Aorta (tissue), 5 donors: ENCODE data around the gene PLD4. TPM values are rescaled to one million over a fixed set of nuclear protein-coding genes. Genes with fewer than 3 reads are reported as not detected.
A peak's percentile ranks its signal among the peaks of the same experiment; 100 is the strongest.
"Not testable (repeated sequence)": the region's sequence is repeated elsewhere in the genome, so short reads cannot be mapped to it uniquely, and the experiment has no call there.

Source experiments
- ATAC-seq: fragments of 200-7000 bp; cut with Tn5 transposase; one replicate; pipeline ENCODE4 v1.9.1; 2022; ENCODE audit warnings: moderate library complexity; ENCODE audit not compliant: low FRiP score
- DNase-seq, 2 donors: peaks; one replicate each; pipeline ENCODE4 v3.0.0-alpha.2; 2020
- H3K27ac ChIP-seq, 2 donors: one replicate each; pipeline ENCODE4 v1.5.1; 2013; ENCODE audit warnings: low read length in 2 of 2, mild to moderate bottlenecking in 2 of 2, moderate library complexity in 2 of 2, control low read depth in 1 of 2, inconsistent platforms in 1 of 2, low read depth in 1 of 2
- H3K27me3 ChIP-seq, 2 donors: one replicate each; pipeline ENCODE4 v1.6.1; 2013; ENCODE audit warnings: control low read depth in 1 of 2, low read length in 1 of 2, mild to moderate bottlenecking in 1 of 2, moderate library complexity in 1 of 2; ENCODE audit not compliant: insufficient read depth in 2 of 2, control insufficient read depth in 1 of 2
- H3K36me3 ChIP-seq, 2 donors: one replicate each; pipeline ENCODE4 v1.6.1; 2013; ENCODE audit warnings: control low read depth in 1 of 2, low read length in 1 of 2, mild to moderate bottlenecking in 1 of 2; ENCODE audit not compliant: insufficient read depth in 2 of 2, control insufficient read depth in 1 of 2
- H3K4me1 ChIP-seq, 2 donors: one replicate each; pipeline ENCODE4 v1.6.1; 2013; ENCODE audit warnings: low read length in 2 of 2, control low read depth in 1 of 2, mild to moderate bottlenecking in 1 of 2, moderate library complexity in 1 of 2; ENCODE audit not compliant: insufficient read depth in 2 of 2, control insufficient read depth in 1 of 2
- H3K4me3 ChIP-seq, 2 donors: one replicate each; pipeline ENCODE4 v1.5.1; 2013; ENCODE audit warnings: low read length in 2 of 2, control low read depth in 1 of 2, mild to moderate bottlenecking in 1 of 2
- H3K9me3 ChIP-seq: one replicate; pipeline ENCODE4 v1.6.1; 2013; ENCODE audit warnings: mild to moderate bottlenecking, low read length; ENCODE audit not compliant: control insufficient read depth
- WGBS, 2 donors: extraction: QIAGEN DNeasy Blood & Tissue Kit; methylation state at CpG; one replicate each; pipeline ENCODE4 v1.1.7; 2013; 5-methylcytosine and 5-hydroxymethylcytosine counted together
- intact Hi-C, 2 donors: fragments of 100-400 bp; cut with DNase I; formaldehyde crosslinking; loops; one replicate each; pipeline versions ENCODE4 v1.14.2 to v1.15.0; 2022
- polyA plus RNA-seq, 2 donors: library from polyadenylated mRNA; stranded (reverse); fragments of 200-250 nt; gene quantifications; one replicate each; pipeline ENCODE4 v1.2.3, GENCODE V29; 2013
- total RNA-seq, 2 donors: library from RNA; stranded (reverse); fragmentation: NEBNext Ultra II Directional; extraction: Animal tissue kit (Norgen Biotek cat#: 25700); gene quantifications; one replicate each; pipeline ENCODE4 v1.2.1, GENCODE V29; 2021
- donor health status: healthy with polysubstance abuse.
- donor health status: Bipolar disorder and iron deficiency.
- donor health status: DM: no; HTN: no; CAD: no.
- donor health status: DM: no; HTN: no; CAD: no.
- donor health status: DM: yes; HTN: yes; CAD: no.

The PLD4 gene
- total and polyA plus RNA-seq, 4 donors, result 0.38 to 1.7 (median 0.62) TPM; not detected in 1

GRCh38 chr14:104890292-104890691 is 34.4 kb upstream of the PLD4 start:
- intact Hi-C loops, H3K4me3 ChIP-seq, ATAC-seq, H3K36me3 ChIP-seq, H3K27ac ChIP-seq, H3K9me3 ChIP-seq, H3K4me1 ChIP-seq, DNase-seq, H3K27me3 ChIP-seq: not testable (repeated sequence)

GRCh38 chr14:104891121-104891551 is 33.5 kb upstream of the PLD4 start:
- ATAC-seq (no peak), DNase-seq (no peak)
- Histone ChIP-seq H3K36me3 (peaks cover 0 to 2% of the 10 kb centered on the region in 2 donors), H3K27me3 (no peaks in the 10 kb centered on the region), H3K4me1 (no peaks in the 10 kb centered on the region), H3K9me3 (no peaks in the 10 kb centered on the region), H3K27ac (no peak overlapping the region), H3K4me3 (no peak overlapping the region)
- intact Hi-C loops, result no loop called here
- 94 to 97% methylated on average over 4 of the region's 4 CpGs for WGBS, 2 donors

GRCh38 chr14:104891664-104892530 is 32.8 kb upstream of the PLD4 start:
- intact Hi-C loops, result no loop called here
- Histone ChIP-seq H3K36me3 (peaks cover 0 to 1% of the 10 kb centered on the region in 2 donors), H3K27ac (no peak overlapping the region), H3K9me3 (no peaks in the 10 kb centered on the region), H3K4me3 (no peak overlapping the region), H3K27me3 (no peaks in the 10 kb centered on the region), H3K4me1 (no peaks in the 10 kb centered on the region)
- 74 to 77% methylated on average over 13 of the region's 13 CpGs for WGBS, 2 donors
- peak; percentile 41 to 68 for DNase-seq
- ATAC-seq, result no peak

- no peaks in the 10 kb centered on the region for H3K9me3 ChIP-seq
- no peaks in the 10 kb centered on the region for H3K4me1 ChIP-seq
- ATAC-seq, result no peak
- peak; percentile 42 to 74 for DNase-seq
- 80 to 81% methylated on average over 31 of the region's 31 CpGs for WGBS, 2 donors
- no peak overlapping the region for H3K4me3 ChIP-seq
- H3K36me3 ChIP-seq, result no peaks in the 10 kb centered on the region
- H3K27me3 ChIP-seq, result no peaks in the 10 kb centered on the region
- H3K27ac ChIP-seq, result no peak overlapping the region
- intact Hi-C loops, result no loop called here
These were observed 31.9 kb upstream of the PLD4 start for GRCh38 chr14:104892531-104893434.

GRCh38 chr14:104893435-104894207 is 31.1 kb upstream of the PLD4 start:
- Histone ChIP-seq H3K27me3 (no peaks in the 10 kb centered on the region), H3K4me1 (no peaks in the 10 kb centered on the region), H3K36me3 (no peaks in the 10 kb centered on the region), H3K9me3 (no peaks in the 10 kb centered on the region), H3K4me3 (no peak overlapping the region), H3K27ac (no peak overlapping the region)
- intact Hi-C loops, result no loop called here
- 84 to 85% methylated on average over 36 to 39 of the region's 39 CpGs for WGBS, 2 donors
- ATAC-seq, result no peak
- DNase-seq, result peak; percentile 44 to 77

GRCh38 chr14:104894331-104895206 is 30.1 kb upstream of the PLD4 start:
- Histone ChIP-seq H3K36me3 (no peaks in the 10 kb centered on the region), H3K9me3 (no peaks in the 10 kb centered on the region), H3K4me3 (no peak overlapping the region), H3K27me3 (no peaks in the 10 kb centered on the region), H3K27ac (no peak overlapping the region), H3K4me1 (no peaks in the 10 kb centered on the region)
- intact Hi-C loops, result loop anchor here (5.0 kb wide), 2 partner anchors 73 to 153 kb away; no protein-coding TSS in a partner anchor
- peak in 1 of 2 donors; percentile 73 for DNase-seq
- no peak for ATAC-seq
- 83 to 84% methylated on average over 30 of the region's 30 CpGs for WGBS, 2 donors

- DNase-seq (peak in 1 of 2 donors; percentile 62), ATAC-seq (no peak)
- Histone ChIP-seq H3K27me3 (no peaks in the 10 kb centered on the region), H3K36me3 (no peaks in the 10 kb centered on the region), H3K4me3 (no peak overlapping the region), H3K9me3 (no peaks in the 10 kb centered on the region), H3K4me1 (no peaks in the 10 kb centered on the region), H3K27ac (no peak overlapping the region)
- intact Hi-C loops, result loop anchor here (5.0 kb wide), 2 partner anchors 72 to 152 kb away; no protein-coding TSS in a partner anchor
- WGBS, 2 donors, result 75% methylated on average over 9 of the region's 9 CpGs
These were observed 29.4 kb upstream of the PLD4 start for GRCh38 chr14:104895207-104895785.
